Caki2 (cell line): ENCODE results near the gene SEZ6L2. TPM values are rescaled to one million over a fixed set of nuclear protein-coding genes. Genes with fewer than 3 reads are reported as not detected.
A peak's percentile ranks its signal among the peaks of the same experiment; 100 is the strongest.
"Not testable (repeated sequence)": the region's sequence is repeated elsewhere in the genome, so short reads cannot be mapped to it uniquely, and the experiment has no call there.

Experiments
- DNase-seq: peaks from one replicate; pipeline ENCODE4 v3.0.0-alpha.2; 2015; ENCODE audit warnings: low read depth
- in situ Hi-C: cut with HindIII; loops from 2 replicates; pipeline ENCODE4 v1.10.0; 2016; ENCODE audit warnings: low sequenced_read_pairs, low pct_unique_long_range_greater_than_20kb, mixed read lengths
- total RNA-seq: library from RNA; depleted of rRNA; stranded (reverse); fragments of >200 nt; shearing (Covaris generic); gene quantifications from 2 replicates; pipeline ENCODE4 v1.2.3, GENCODE V29; 2014; ENCODE audit warnings: low replicate concordance; rRNA removed

Gene SEZ6L2
- 50.1 and 68.9 TPM in 2 replicates for total RNA-seq

GRCh38 chr16:29899516-29900101 is at the start of gene SEZ6L2:
TSS of gene SEZ6L2 (minus strand) at chr16:29899550. CDS start at chr16:29899019, 531 bp downstream.
- in situ Hi-C loops = no loop called here
- DNase-seq = peak; percentile 96

GRCh38 chr16:29947897-29948296 is 48.5 kb upstream of the SEZ6L2 start:
- in situ Hi-C loops = no loop called here
- no peak for DNase-seq

GRCh38 chr16:29943846-29944799 is 44.8 kb upstream of the SEZ6L2 start:
- in situ Hi-C loops = no loop called here
- DNase-seq = peak; percentile 100

- in situ Hi-C loops = no loop called here
- DNase-seq = no peak
These were observed 41.3 kb upstream of the SEZ6L2 start for GRCh38 chr16:29940656-29941055.

- in situ Hi-C loops = not testable (repeated sequence)
These were observed 32.4 kb upstream of the SEZ6L2 start for GRCh38 chr16:29931750-29932149.

GRCh38 chr16:29927070-29927905 is 27.9 kb upstream of the SEZ6L2 start:
- in situ Hi-C loops = no loop called here
- DNase-seq = no peak

More at GRCh38 chr16:29931750-29932149, 32.4 kb upstream of the SEZ6L2 start:
- DNase-seq = not testable (repeated sequence)

- DNase-seq = no peak
- in situ Hi-C loops = no loop called here
These were observed 27.3 kb upstream of the SEZ6L2 start for GRCh38 chr16:29926711-29927052.

GRCh38 chr16:29925781-29926710 is 26.7 kb upstream of the SEZ6L2 start, which contains the start of gene KCTD13:
TSS of gene KCTD13 (minus strand) at chr16:29926226. CDS start at chr16:29926033, 193 bp downstream.
- DNase-seq = peak; percentile 92
- in situ Hi-C loops = no loop called here

- in situ Hi-C loops = no loop called here
- DNase-seq = no peak
These were observed 25.9 kb upstream of the SEZ6L2 start for GRCh38 chr16:29925105-29925756.

- no peak for DNase-seq
- in situ Hi-C loops = no loop called here
These were observed 23.7 kb upstream of the SEZ6L2 start for GRCh38 chr16:29922986-29923501.

- in situ Hi-C loops = no loop called here
- no peak for DNase-seq
These were observed 23.0 kb upstream of the SEZ6L2 start for GRCh38 chr16:29922326-29922725.

GRCh38 chr16:29921034-29921385 is 21.7 kb upstream of the SEZ6L2 start:
- in situ Hi-C loops = no loop called here
- no peak for DNase-seq

- no peak for DNase-seq
- in situ Hi-C loops = no loop called here
These were observed 21.1 kb upstream of the SEZ6L2 start for GRCh38 chr16:29920288-29921033.

- in situ Hi-C loops = no loop called here
- no peak for DNase-seq
These were observed 17.6 kb upstream of the SEZ6L2 start for GRCh38 chr16:29916979-29917378.

- DNase-seq = peak; percentile 71
- in situ Hi-C loops = no loop called here
These were observed 16.4 kb upstream of the SEZ6L2 start for GRCh38 chr16:29915590-29916247.

- in situ Hi-C loops = no loop called here
- DNase-seq = no peak
These were observed 14.2 kb upstream of the SEZ6L2 start for GRCh38 chr16:29913514-29913913.
